Stimulated activated CD8-positive, alpha-beta memory T cell treated with anti-CD3 and anti-CD28 coated beads, Interleukin-15, amount 100 ng/mL, for 24 hours (primary cell): ENCODE results near the gene MYO15A.
A peak's percentile ranks its signal among the peaks of the same experiment; 100 is the strongest.

ENCODE experiments used
- DNase-seq: peaks from one replicate; pipeline ENCODE4 v3.0.0-alpha.2; 2020; ENCODE audit warnings: low read depth

The MYO15A gene

DNA sequence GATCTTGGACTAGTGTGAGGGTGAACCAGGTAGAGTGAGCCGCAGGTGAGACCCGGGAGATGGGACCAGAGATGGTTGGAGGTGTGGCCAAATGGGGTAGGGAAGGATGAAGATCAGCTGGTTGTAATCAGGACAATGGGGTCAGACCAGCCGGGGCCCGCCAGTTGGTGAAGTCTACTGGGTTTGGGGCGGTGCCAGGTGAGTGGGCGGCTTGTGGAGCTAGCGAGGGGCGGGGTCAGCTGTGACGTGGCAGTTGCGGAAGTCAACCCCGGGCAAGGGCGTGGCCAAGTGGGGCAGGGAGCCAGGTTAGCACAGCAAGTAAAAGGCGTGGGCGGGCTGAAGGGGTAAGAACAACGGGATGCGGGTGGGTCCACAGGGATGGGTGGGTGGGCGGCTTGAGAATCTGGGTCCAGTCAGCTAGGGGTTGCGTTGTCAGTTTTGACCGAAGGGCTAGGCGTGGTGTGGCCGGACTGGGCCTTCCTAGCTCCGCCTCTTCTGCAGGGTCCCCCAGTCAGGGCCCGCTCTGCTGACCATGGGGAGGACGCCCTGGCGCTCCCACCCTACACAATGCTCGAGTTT is 49.6 kb downstream of the MYO15A start:
- peak; percentile 88 for DNase-seq

DNA sequence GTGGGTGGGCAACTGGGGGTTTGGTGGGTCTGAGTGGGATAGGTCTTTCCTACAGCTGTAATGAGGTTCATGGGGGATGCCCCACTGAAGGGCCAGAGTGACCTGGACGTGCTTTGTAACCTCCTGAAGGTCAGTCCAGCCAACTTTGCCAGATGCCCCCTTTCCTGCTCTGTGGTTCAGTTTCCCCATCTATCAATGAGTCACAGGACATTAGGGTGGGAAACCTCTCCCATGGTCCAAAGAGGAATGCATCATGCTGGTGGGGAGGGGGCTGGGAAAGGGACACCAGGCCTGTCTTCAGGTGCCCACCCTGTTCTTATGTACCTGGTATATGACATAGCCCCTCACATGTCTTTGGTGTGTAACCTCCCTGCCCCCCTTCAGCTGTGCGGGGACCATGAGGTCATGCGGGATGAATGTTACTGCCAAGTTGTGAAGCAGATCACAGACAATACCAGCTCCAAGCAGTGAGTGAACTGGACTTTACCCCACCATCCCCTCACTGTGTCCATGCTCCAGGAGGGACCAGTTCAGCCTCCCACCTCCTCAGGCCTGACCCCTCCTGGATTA is 51.1 kb downstream of the MYO15A start:
- DNase-seq: no peak

DNA sequence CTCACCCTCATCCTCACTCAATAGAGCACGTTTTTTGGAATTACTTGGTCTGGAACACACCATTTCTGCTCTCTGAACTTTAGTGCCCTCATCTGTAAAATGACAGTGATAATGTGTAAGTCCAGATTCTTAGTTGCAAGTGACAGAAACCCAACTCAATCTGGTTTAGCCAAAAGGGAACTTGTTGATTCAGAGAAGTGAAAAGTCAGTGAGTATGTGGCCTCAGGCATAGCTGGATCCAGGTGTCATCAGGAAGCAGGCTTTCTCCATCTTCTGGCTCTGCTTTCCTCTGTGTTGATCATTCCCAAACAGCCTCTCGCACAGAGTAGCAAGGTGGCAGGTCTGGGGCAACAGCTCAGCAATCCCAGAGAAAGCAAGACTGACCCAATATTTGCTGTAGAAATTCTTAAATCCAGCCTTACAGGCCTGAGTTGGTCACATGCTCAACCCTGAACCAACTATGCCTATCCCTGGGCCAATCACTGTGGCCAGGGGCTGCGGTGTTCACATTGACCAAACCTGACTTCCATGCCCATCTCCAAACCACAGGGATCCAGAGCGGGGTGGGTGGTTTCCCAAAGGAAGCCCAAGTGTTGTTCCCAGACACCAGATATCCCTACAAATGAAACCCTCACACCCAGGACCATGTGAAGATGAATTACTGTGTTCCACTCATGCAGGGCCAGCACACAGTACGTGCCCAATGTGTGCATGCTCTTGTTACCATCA is 51.7 kb downstream of the MYO15A start:
- no peak for DNase-seq

DNA sequence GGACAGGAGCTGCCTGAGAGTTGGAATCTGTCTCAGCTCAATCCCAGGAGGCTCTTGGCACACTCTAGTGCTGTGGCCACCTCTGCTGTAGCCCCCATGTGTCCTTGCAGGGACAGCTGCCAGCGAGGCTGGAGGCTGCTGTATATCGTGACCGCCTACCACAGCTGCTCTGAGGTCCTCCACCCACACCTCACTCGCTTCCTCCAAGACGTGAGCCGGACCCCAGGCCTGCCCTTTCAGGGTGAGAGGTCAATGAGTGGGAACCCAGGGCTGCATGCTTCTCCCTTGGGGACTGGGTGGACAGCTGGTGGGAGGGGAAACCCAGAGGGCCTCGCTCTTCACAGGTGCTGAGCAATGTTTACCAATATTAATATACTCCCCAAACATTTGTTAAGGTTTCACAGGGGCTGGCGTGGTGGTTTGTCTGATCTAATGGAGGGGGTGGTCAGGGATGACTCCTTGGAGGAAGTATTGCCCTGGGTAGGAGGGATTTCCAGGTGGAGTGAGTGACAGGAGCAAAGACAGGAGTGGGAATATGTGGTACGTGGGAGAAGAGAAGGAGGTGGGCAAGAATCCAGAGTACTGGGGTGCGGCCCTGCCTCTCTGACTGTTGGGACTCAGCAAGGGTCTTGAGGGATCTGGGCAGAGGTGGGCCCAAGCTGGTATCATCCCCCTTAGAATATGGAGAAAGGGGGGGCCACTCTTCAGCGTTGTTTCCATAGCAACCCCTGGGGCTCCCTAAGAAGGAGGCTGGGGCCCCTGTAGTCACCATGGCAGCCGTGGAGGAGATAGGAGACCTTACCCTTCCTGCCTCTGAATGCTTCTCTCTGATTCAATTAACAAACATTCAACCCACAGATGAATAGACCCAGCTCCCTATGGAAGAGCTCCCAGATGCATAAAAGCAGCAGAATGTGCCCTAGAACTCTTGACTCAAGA is 52.9 kb downstream of the MYO15A start:
- DNase-seq: no peak

DNA sequence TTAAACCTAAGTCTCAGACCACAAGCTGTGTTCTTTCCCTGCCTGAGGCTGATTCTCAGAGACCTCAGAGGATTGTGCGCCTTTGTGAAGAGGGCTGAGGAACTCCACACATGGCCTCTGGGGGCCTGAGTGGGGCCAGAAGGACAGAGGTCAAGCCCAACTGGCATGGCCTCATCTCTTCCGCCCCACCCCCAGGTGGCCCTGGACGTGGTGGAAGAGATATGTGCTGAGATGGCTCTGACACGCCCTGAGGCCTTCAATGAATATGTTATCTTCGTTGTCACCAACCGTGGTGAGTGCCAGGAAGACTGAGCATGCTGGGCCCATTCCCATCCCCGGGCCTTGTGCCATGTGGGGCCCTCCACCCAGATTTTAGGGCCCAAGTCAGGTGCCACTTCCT is 55.0 kb downstream of the MYO15A start:
- no peak for DNase-seq

DNA sequence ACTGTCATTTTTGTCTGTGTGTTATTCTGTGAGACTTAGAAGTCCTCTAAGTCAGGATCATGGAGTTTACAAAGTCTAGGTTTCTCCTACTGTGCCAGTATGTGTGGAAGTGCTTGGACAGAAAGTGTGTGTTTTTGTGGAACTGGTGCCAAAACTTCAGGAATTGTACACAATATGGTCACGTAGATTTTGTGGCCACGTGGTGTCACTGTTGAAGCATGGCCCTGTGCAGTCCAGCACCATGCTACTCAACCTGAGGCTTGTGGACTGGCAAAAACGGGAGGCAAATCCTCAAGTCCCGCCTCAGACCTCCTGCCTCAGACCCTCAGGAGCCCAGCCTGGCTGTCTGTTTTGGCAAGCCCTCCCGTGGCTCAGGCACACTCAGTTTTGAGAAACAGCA is 58.3 kb downstream of the MYO15A start:
- DNase-seq: no peak

DNA sequence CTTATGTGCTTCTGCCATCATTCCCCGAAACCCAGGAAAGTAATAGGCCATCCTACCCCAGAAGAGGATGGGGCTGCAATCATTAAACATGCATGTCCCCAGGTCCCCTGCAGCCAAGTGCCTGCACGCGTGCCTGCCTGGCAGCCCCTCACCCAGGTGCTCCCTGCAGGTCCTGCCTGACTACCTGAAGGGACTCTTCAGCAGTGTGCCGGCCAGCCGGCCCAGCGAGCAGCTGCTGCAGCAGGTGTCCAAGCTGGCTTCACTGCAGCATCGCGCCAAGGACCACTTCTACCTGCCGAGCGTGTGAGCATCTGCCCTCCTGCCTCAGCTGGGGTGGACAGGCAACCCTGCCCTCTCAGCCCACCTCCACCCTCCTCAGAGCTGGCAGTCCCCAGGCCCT is 58.9 kb downstream of the MYO15A start:
- DNase-seq: no peak

DNA sequence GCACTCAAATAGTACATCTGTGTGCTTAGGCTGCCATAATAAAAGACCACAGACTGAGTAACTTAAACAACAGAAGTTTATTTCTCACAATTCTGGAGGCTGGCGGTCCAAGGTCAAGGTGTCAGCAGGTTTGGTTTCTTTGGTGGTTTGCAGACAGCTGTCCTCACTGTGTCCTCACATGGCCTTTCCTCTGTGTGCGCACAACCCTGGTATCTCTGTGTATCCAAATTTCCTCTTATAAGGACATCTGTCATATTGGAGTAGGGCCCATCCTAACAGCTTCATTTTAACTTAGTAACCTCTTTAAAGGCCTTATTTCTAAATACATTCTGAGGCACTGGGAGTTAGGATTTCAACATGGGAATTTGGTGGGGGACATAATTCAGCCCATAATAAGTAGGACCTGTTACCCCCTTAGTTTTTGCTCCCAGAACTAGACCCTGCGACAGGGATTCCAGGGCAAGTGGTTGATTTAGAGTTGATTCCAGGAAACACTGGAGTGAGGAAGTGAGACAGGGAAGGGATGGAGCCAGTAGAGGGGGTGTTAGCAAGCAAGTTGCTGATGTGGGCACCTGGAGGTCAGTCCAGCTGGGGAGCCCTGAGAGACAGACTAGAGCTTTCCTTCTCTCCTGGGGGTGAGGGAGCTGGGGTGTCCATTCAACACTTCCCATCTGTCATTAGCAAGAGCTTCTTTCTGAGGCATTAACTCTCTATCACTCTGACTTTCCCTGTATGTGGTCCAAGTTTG is 64.1 kb downstream of the MYO15A start:
- no peak for DNase-seq

DNA sequence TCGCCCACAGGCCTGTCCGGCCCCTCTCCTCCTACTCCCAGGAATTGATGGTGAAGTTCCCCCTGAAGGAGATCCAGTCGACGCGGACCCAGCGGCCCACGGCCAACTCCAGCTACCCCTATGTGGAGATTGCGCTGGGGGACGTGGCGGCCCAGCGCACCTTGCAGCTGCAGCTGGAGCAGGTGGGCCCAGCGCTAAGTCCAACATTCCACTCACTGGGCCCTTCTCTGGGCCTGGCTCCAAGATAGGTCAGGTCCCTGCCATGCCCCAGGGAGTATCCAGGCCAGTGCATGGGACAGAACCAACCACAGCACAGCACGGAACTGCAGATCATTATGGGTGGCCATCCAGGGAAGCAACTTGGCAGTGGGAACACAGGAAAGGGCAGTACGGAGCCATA is 65.2 kb downstream of the MYO15A start:
- no peak for DNase-seq

DNA sequence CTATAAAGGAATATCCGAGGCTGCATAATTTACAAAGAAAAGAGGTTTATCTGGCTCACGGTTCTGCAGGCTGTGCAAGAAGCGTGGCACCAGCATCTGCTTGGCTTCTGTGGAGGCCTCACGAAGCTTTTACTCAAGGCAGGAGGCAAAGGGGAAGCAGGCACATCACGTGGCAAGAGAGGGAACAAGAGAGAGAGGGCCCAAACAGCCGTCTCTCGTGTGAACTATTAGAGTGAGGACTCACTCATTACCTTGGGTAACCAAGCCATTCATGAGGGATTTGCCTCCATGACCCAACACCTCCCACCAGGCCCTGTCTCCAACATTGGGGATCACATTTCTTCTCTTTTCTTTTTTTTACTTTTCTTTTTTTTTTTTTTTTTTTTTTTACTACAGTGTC is 67.6 kb downstream of the MYO15A start:
- no peak for DNase-seq

DNA sequence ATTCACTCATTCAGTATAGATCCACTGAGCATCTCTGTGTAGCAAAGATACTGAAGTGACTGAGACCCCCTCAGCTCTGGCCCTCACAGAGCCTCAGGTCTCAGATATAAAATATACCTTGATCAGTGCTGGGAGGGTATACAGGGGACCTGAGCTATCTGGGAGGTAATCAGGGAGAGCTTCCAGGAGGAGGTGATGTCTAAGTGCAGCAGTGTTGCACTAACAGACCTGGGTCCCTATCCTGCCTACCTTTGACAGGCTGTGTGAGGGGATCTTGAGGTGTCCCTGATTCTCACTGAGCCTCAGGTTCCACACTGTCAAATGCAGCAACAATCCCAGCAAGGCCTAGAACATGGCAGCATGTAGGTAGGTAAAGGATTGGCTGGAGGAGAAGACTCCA is 68.6 kb downstream of the MYO15A start:
- no peak for DNase-seq

DNA sequence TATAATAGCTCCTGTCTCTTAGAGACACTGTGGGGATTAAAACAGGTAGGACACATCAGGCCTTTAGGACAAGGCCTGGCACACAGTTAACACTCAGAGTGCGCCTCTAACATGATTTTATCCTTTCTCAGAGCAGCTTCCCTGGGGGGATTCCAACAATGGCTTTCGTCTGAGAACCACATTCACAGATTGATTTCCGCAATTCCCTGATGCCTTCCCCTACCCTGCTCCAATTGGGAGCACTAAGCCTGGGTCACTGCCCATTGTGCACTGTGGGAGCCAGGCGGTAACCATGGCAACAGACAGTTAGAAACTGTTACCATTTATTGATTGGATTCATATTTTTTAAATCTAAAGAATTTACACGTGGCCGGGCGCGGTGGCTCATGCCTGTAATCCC is 69.2 kb downstream of the MYO15A start:
- no peak for DNase-seq

DNA sequence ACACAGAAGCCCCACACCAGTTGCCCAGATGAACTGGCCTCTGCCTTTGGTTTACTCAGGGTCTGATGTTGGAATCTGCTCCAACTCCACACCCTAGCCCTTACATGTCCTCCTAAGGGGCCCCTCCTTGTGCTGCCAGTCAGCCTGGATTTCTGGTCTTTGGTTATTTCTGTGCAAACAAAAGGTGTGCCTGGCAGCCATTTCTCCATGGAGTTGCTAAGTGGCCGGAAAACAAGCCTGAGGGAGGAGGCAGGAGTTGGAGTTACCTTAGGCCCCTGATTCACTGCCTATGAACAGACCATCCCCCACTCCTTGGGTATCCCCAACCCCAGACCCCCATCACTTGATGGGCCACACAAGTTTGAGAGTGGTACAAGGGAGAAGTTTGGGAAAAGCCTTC is 70.6 kb downstream of the MYO15A start:
- no peak for DNase-seq

DNA sequence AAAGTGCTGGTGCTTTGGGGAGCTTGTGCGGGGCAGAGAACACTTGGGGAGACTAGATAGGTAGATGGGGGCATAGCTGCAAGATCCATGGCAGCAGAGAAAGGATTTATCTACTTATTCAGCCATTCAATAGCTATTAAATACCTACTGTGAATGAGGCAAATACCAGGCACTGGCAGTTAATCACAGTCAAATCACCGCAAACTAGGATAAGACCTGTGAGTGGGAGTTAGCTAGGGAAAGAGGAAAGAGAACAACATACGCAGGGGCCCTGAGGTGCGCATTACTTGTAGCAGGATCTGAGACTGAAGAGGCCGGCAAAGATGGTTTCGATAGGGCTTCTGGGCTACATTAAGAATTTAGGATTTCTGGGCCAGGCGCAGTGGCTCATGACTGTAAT is 71.2 kb downstream of the MYO15A start:
- no peak for DNase-seq

DNA sequence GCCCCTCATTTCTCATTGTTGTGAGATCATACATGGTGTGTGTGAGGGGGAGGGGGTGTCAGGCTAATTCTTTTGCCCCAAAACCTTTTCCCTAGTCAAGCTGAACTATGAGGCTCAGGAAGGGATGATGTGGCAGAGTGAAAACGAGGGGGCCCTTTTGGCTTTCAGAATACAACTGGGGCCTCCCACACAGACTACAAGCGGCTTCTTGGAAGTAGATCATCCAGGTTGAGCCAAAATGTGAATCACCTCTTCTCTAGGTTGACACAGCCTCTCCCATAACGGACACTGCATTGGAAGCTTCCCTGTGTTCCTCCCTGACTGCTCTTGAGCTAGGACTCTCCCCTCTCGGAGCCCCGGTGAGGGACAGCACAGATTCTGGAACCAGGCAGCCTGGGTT is 72.8 kb downstream of the MYO15A start:
- no peak for DNase-seq

DNA sequence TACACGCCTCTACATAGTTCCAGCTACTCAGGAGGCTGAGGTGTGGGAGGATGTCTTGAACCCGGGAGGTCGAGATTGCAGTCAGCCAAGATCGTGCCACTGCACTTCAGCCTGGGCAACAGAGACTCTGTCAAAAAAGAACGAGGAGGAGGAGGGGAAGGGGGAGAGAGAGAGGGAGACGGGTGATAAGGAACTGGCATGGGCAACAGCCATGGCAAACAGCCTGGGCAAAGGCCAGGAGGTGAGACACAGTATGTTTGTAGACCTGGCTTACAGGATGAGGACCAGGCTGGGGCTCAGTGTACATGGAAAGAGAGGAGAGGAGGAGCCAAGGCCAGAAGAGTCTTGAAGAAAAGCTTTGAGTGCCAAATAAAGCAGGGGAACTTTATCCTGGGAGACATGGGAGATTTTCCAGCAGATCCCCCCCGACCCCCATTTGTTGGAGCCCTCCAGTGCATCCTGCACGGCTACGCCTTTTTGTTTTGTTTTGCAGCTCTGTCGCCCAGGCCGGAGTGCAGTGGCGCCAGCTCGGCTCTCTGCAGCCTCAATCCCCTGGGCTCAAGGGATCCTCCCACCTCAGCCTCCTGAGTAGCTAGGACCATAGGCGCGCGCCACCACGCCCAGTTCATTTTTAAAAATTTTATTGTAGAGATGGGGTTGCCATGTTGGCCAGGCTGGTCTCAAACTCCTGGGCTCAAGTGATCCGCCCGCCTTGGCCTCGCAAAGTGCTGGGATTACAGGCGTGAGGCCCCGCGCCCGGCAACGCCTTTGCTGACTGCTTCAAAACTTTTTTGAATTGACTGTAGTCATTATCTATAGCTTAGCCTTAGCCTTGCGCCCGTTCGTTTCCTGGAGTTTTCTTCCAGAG is 73.8 kb downstream of the MYO15A start:
- DNase-seq: no peak

DNA sequence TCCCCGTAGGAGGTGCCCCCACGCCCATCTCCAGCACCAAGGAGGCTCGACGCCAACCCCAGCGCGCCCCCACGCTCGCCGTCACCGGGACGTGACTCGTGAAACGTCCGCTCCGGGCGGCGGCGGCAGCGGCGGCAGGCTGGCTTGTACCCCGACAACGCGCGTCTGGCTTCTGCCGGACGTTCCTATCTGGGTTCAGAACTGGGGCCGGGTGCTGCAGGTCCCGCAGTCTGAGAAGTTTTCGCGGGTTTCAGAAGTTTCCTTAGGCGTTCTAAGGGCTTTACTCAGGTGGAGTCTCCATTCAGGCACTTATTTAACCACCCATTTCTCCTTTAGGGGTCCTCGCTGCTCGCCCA is 74.4 kb downstream of the MYO15A start:
- DNase-seq: peak; percentile 69

DNA sequence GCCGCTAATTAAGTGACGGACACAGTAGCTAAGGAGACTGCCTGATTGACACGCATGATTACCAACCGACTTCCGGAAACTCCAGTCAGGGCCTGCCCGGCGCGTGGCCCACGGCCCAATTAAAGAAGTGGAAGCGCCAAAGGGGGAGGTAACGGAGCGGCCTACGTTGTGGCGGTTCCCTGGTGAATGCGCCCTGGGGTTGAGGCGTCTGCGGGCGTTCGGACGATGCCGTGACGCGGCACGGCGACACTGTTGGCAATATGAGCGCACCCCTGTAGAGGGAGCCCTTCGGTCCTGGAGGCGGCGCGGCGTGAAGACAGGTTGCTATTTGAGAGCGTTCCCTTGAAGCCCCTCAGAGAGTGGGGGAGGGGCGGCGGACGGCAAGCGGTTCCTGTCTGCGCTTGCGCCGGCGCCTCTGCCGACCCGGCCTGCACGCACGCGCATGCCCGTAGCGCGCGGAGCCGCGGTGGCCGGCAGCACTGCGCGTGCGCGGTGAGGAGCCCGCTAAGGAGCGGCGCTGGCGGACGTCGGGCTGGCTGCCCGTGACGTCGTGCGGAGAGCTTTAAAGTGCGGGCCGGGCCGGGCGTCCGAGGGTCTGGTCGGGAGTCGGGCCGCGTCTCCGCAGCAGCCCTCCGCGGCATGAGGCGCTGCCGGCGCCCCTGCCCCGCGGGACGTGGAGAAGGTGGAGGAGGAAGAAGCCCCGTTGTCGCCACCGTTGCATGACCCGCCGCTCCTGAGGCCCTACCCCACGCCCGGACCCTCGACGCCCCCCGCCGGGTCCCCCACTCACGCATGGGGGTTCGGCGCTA is 75.0 kb downstream of the MYO15A start, which contains the start of gene ALKBH5:
ALKBH5 (plus strand) TSS at position 495 of the 809 bp plus-strand sequence. CDS start 416 bp downstream, outside the sequence.
- peak; percentile 97 for DNase-seq

DNA sequence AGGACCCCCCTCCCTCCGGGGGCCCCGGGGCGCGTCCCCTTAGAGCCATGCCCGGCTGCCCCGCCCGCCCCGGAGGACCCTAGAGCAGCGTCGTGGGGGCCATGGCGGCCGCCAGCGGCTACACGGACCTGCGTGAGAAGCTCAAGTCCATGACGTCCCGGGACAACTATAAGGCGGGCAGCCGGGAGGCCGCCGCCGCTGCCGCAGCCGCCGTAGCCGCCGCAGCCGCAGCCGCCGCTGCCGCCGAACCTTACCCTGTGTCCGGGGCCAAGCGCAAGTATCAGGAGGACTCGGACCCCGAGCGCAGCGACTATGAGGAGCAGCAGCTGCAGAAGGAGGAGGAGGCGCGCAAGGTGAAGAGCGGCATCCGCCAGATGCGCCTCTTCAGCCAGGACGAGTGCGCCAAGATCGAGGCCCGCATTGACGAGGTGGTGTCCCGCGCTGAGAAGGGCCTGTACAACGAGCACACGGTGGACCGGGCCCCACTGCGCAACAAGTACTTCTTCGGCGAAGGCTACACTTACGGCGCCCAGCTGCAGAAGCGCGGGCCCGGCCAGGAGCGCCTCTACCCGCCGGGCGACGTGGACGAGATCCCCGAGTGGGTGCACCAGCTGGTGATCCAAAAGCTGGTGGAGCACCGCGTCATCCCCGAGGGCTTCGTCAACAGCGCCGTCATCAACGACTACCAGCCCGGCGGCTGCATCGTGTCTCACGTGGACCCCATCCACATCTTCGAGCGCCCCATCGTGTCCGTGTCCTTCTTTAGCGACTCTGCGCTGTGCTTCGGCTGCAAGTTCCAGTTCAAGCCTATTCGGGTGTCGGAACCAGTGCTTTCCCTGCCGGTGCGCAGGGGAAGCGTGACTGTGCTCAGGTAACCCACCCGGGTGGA is 75.8 kb downstream of the MYO15A start:
- peak; percentile 33 for DNase-seq
